HepG2 (cell line): ENCODE results near the gene MYORG. TPM values are rescaled to one million over a fixed set of nuclear protein-coding genes. Genes with fewer than 3 reads are reported as not detected.

Experiments used
- ATAC-seq: fragments of 200-7000 bp; cut with Tn5 transposase; 3 replicates; pipeline ENCODE4 v1.9.1; 2020; ENCODE audit warnings: mild to moderate bottlenecking, moderate library complexity
- BruUV-seq: library from RNA; stranded (reverse); fragments of 400-500 nt; replicated peaks from 2 replicates; lab custom pipeline; 2021; lab: Mats Ljungman, UMichigan
- CTCF ChIA-PET: fragments of 300-600 bp; formaldehyde crosslinking; extraction: SDS; loops from one replicate; lab custom pipeline; 2021; ENCODE audit warnings: low total read pairs, inconsistent platforms, low intra/inter-chr PET ratio; lab: Yijun Ruan, JAX
- POLR2A ChIA-PET: fragments of 350-600 bp; sonication (Branson Sonifier 250); formaldehyde crosslinking; loops from one replicate; lab custom pipeline; 2020; ENCODE audit warnings: antibody characterized with exemption, inconsistent platforms; lab: Yijun Ruan, JAX
- DNase-seq: peaks from one replicate; pipeline ENCODE4 v3.0.0-alpha.2; 2015; ENCODE audit warnings: low spot score
- FAIRE-seq: peaks from 3 replicates; lab custom pipeline; 2011; peaks lifted over from hg19 to GRCh38; lab: Jason Lieb, UNC
- H2AFZ ChIP-seq: one replicate; pipeline ENCODE4 v1.6.1; 2011; ENCODE audit warnings: low read length, inconsistent platforms
- H3K27ac ChIP-seq: fragments of 300-600 bp; 3 replicates; pipeline ENCODE4 v1.8.0; 2011; ENCODE audit warnings: mixed run types, mild to moderate bottlenecking, mixed read lengths, low read length, inconsistent platforms; ENCODE audit not compliant: insufficient read depth; ENCODE audit errors: extremely low read length
- H3K27me3 ChIP-seq, 2 experiments: fragments of 200-600 bp in 1 of 2; 2 replicates in 1 of 2; 3 replicates in 1 of 2; pipeline versions ENCODE4 v1.6.0 to v1.8.0; 2011; ENCODE audit warnings: low read length in 2 of 2, mild to moderate bottlenecking in 2 of 2, moderate library complexity in 2 of 2, inconsistent platforms in 1 of 2; ENCODE audit not compliant: insufficient read depth in 2 of 2, control insufficient read depth in 1 of 2
- H3K36me3 ChIP-seq, 2 experiments: fragments of 200-600 bp in 1 of 2; replicated peaks in 1 of 2; 2 replicates in 1 of 2; 3 replicates in 1 of 2; pipeline versions ENCODE4 v1.5.1 to v1.8.0; 2011; ENCODE audit warnings: low read length in 2 of 2, inconsistent platforms in 1 of 2; ENCODE audit not compliant: insufficient read depth in 2 of 2, control insufficient read depth in 1 of 2
- H3K4me1 ChIP-seq: 2 replicates; pipeline ENCODE4 v1.5.1; 2012; ENCODE audit warnings: low read length, inconsistent platforms; ENCODE audit not compliant: insufficient read depth
- H3K4me2 ChIP-seq: 2 replicates; pipeline ENCODE4 v1.6.0; 2011; ENCODE audit warnings: low read depth, low read length, inconsistent platforms
- H3K4me3 ChIP-seq, 3 experiments: fragments of 200-600 bp in 1 of 3; sonication (generic), shearing (Covaris generic) in 1 of 3; replicated peaks in 1 of 3; 2 replicates each; pipeline ENCODE4 v1.5.1; 2011 to 2016; ENCODE audit warnings: low read length in 3 of 3, inconsistent platforms in 2 of 3, low read depth in 2 of 3, mild to moderate bottlenecking in 2 of 3, control low read depth in 1 of 3, mixed read lengths in 1 of 3; ENCODE audit not compliant: insufficient read depth in 1 of 3
- H3K79me2 ChIP-seq: one replicate; pipeline ENCODE4 v1.6.1; 2011; ENCODE audit warnings: low read length, inconsistent platforms; ENCODE audit not compliant: insufficient read depth
- H3K9ac ChIP-seq: 2 replicates; pipeline ENCODE4 v1.6.0; 2011; ENCODE audit warnings: mild to moderate bottlenecking, low read depth, low read length, inconsistent platforms; ENCODE audit not compliant: insufficient read depth
- H3K9me3 ChIP-seq: 2 replicates; pipeline ENCODE4 v1.5.1; 2012; ENCODE audit warnings: mild to moderate bottlenecking, low read length
- H4K20me1 ChIP-seq: 2 replicates; pipeline ENCODE4 v1.6.0; 2011; ENCODE audit warnings: inconsistent platforms, mild to moderate bottlenecking, low read length, moderate library complexity; ENCODE audit not compliant: insufficient read depth
- GZF1 ChIP-seq: sonication (generic); formaldehyde crosslinking; IDR thresholded peaks from 2 replicates; pipeline ENCODE4 v1.5.1; 2020; ENCODE audit warnings: mild to moderate bottlenecking, missing genetic modification reagents
- MTA1 ChIP-seq: sonication (generic); formaldehyde crosslinking; IDR thresholded peaks from 2 replicates; pipeline ENCODE4 v1.4.0; 2020; ENCODE audit warnings: missing genetic modification reagents, mild to moderate bottlenecking, borderline replicate concordance
- TEAD2 ChIP-seq: sonication (generic); formaldehyde crosslinking; IDR thresholded peaks from 2 replicates; pipeline ENCODE4 v1.9.0; 2021; ENCODE audit warnings: missing genetic modification reagents
- ZFP62 ChIP-seq: sonication (generic); formaldehyde crosslinking; IDR thresholded peaks from 2 replicates; pipeline ENCODE4 v1.4.0; 2020; ENCODE audit warnings: missing genetic modification reagents
- ZNF24 ChIP-seq: fragments of 450-650 bp; IDR thresholded peaks from 2 replicates; pipeline ENCODE4 v1.6.1; 2017; ENCODE audit warnings: antibody characterized with exemption, mild to moderate bottlenecking
- ZNF263 ChIP-seq: sonication (generic); formaldehyde crosslinking; IDR thresholded peaks from 2 replicates; pipeline ENCODE4 v1.4.0; 2020; ENCODE audit warnings: missing genetic modification reagents
- ZNF441 ChIP-seq: sonication (generic); formaldehyde crosslinking; IDR thresholded peaks from 2 replicates; pipeline ENCODE4 v1.7.0; 2021; ENCODE audit warnings: missing genetic modification reagents, borderline replicate concordance
- ZNF550 ChIP-seq: sonication (generic); formaldehyde crosslinking; IDR thresholded peaks from 2 replicates; pipeline ENCODE4 v1.4.0; 2020; ENCODE audit warnings: mild to moderate bottlenecking, missing genetic modification reagents, borderline replicate concordance
- ZNF687 ChIP-seq: sonication (generic); formaldehyde crosslinking; IDR thresholded peaks from 2 replicates; pipeline ENCODE4 v1.5.1; 2020; ENCODE audit warnings: mild to moderate bottlenecking, missing genetic modification reagents, moderate library complexity
- ZNF780A ChIP-seq: sonication (generic); formaldehyde crosslinking; IDR thresholded peaks from 2 replicates; pipeline ENCODE4 v1.8.0; 2022; ENCODE audit warnings: mild to moderate bottlenecking, missing genetic modification reagents, moderate library complexity
- WGBS: methylation state at CpG from one replicate; pipeline ENCODE4 v1.1.6; 2017; ENCODE audit warnings: low lambda C conversion rate; 5-methylcytosine and 5-hydroxymethylcytosine counted together
- in situ Hi-C: cut with HindIII; loops from 2 replicates; pipeline ENCODE4 v1.10.0; 2017; ENCODE audit warnings: low pct_unique_long_range_greater_than_20kb; ENCODE audit not compliant: extremely low pct_ligation_motif_present
- intact Hi-C: fragments of 100-400 bp; cut with micrococcal nuclease; formaldehyde crosslinking; loops from one replicate; pipeline ENCODE4 v1.10.0; 2022; ENCODE audit not compliant: unreplicated experiment
- polyA plus RNA-seq, 8 experiments: library from polyadenylated mRNA; depleted of rRNA in 3 of 8; stranded (reverse) in 7 of 8; unstranded in 1 of 8; fragments of >200 nt; fragmentation: Illumina TruSeq in 4 of 8; extraction: Trizol in 4 of 8; gene quantifications; 2 replicates each; pipeline versions ENCODE4 v1.2.1 to v1.2.3, GENCODE V29; 2011 to 2016; ENCODE audit warnings: low read depth in 4 of 8, missing spikeins in 1 of 8, mixed read lengths in 1 of 8; ENCODE audit not compliant: insufficient read depth in 1 of 8
- total RNA-seq, 5 experiments: library from RNA; depleted of rRNA; stranded (reverse); fragments of >200 nt; fragmentation: Illumina TruSeq; extraction: Trizol; gene quantifications; 2 replicates each; pipeline ENCODE4 v1.2.3, GENCODE V29; 2016; ENCODE audit warnings: low read depth in 1 of 5

The MYORG gene
- total and polyA plus RNA-seq, 2 of the 13 experiments (the other 11 are each of a cell fraction or from before 2014, with no cell fraction given) = 11.1 to 22.4 TPM

DNA sequence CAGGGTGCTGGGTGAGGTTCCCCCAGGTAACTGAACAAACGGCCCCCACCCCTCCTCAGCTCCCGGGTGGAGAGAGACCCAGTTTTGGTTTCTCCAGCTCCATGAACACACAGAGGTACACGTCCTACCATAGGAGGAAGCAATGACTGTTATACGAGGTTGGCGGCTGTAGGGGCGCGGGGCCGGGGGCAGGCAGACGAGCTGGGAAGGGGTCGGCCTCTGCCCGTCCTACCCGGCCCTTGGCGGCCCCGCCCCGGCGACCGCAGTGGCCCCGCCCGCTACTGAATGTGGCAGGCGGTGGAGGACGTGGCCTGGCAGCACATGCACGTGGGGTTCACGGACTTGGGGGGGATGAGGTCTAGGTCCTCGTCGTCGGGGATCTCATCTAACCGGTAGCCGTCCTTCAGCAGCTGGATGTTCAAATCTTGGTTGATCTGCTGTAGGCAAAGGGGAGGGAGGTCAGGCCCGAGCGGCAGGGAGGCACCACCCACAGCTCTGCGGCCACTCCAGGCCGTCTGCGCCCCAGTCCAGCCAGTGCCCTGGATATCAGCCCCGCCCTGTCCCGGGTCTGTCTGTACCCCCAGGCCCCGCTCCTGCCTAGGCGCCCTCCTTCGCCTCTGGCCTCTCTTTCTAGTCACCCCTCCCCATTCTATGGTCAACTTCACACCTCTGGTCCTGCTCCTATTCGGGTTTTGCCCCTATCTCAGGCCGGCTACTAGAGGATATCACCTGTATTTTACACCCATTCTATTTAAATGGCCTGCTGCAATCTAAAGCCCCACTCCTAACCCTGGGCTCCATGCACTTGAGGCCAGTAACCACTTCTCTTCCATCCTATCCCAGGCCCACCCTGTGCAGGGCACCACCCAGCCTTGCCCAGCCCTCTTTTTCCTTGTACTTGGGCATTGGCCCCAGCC is 24.2 kb upstream of the MYORG start:
- POLR2A ChIA-PET = no interaction called here
- FAIRE-seq = no peak
- Histone ChIP-seq H3K9me3 (no peaks in the 10 kb centered on the region), H3K27ac (no peak overlapping the region), H3K36me3 (no peaks in the 10 kb centered on the region; a peak in 1 of 5 replicates), H3K4me2 (no peak overlapping the region), H3K79me2 (no peaks in the 10 kb centered on the region), H3K27me3 (no peaks in the 10 kb centered on the region), H4K20me1 (no peaks in the 10 kb centered on the region), H3K4me3 (no peak overlapping the region), H3K4me1 (no peaks in the 10 kb centered on the region), H3K9ac (no peak overlapping the region), H2AFZ (no peak overlapping the region)
- 95% methylated on average over 29 of the region's 40 CpGs for WGBS
- no peak for ATAC-seq
- CTCF ChIA-PET = no interaction called here
- DNase-seq = no peak
- in situ Hi-C loops = no loop called here
- BruUV-seq = no TSS peak
- intact Hi-C loops = no loop called here
- TF ChIP-seq ZNF687 (no peak), TEAD2 (CRISPR knock-in tag) (no peak), ZNF550 (CRISPR knock-in tag) (no peak), ZNF780A (CRISPR knock-in tag) (no peak), MTA1 (CRISPR knock-in tag) (no peak), ZNF441 (CRISPR knock-in tag) (no peak), GZF1 (CRISPR knock-in tag) (no peak), ZNF263 (CRISPR knock-in tag) (no peak), ZFP62 (CRISPR knock-in tag) (no peak), ZNF24 (no peak)
